GM19438 (cell line): ENCODE results near the gene SPAG8.

Source experiments
- ATAC-seq: cut with Tn5 transposase; IDR thresholded peaks from one replicate; pipeline ENCODE4 v1.9.1; 2021; ENCODE audit warnings: low read depth; ENCODE audit not compliant: unreplicated experiment

The SPAG8 gene

GRCh38 chr9:35813434-35814105 is 1.5 kb upstream of the SPAG8 start:
- no peak for ATAC-seq

- ATAC-seq = no peak
These were observed 559 bp downstream of the SPAG8 start for GRCh38 chr9:35811381-35812024.

- no peak for ATAC-seq
These were observed 1.9 kb downstream of the SPAG8 start for GRCh38 chr9:35810122-35810521.

- ATAC-seq = no peak
These were observed 3.6 kb downstream of the SPAG8 start for GRCh38 chr9:35808433-35808832.

GRCh38 chr9:35806101-35806500 is 6.0 kb downstream of the SPAG8 start:
- ATAC-seq = no peak

- no peak for ATAC-seq
These were observed 10.5 kb downstream of the SPAG8 start for GRCh38 chr9:35801328-35802128.

GRCh38 chr9:35800530-35800929 is 11.5 kb downstream of the SPAG8 start:
- no peak for ATAC-seq

- no peak for ATAC-seq
These were observed 13.2 kb downstream of the SPAG8 start for GRCh38 chr9:35798658-35799374.

GRCh38 chr9:35797311-35798109 is 14.6 kb downstream of the SPAG8 start:
- no peak for ATAC-seq

- ATAC-seq = no peak
These were observed 16.4 kb downstream of the SPAG8 start for GRCh38 chr9:35795695-35796094.

- ATAC-seq = no peak
These were observed 18.6 kb downstream of the SPAG8 start for GRCh38 chr9:35793461-35793860.

- no peak for ATAC-seq
These were observed 19.2 kb downstream of the SPAG8 start for GRCh38 chr9:35792826-35793225.

- no peak for ATAC-seq
These were observed 19.8 kb downstream of the SPAG8 start for GRCh38 chr9:35792024-35792813.

GRCh38 chr9:35791297-35791921 is 20.7 kb downstream of the SPAG8 start, which contains the start of gene NPR2:
Gene NPR2, plus strand, starts transcription at chr9:35791591. Its CDS starts 818 bp downstream, at chr9:35792409.
- ATAC-seq = no peak

- no peak for ATAC-seq
These were observed 21.4 kb downstream of the SPAG8 start for GRCh38 chr9:35790385-35791296.

- no peak for ATAC-seq
These were observed 22.1 kb downstream of the SPAG8 start for GRCh38 chr9:35790025-35790384.

- no peak for ATAC-seq
These were observed 22.5 kb downstream of the SPAG8 start for GRCh38 chr9:35789541-35789940.

GRCh38 chr9:35783418-35783817 is 28.6 kb downstream of the SPAG8 start:
- ATAC-seq = no peak
